Endodermal cell (in vitro differentiated cells): ENCODE results near the gene TAS2R30. TPM values are rescaled to one million over a fixed set of nuclear protein-coding genes. Genes with fewer than 3 reads are reported as not detected.
"Not testable (repeated sequence)": the region's sequence is repeated elsewhere in the genome, so short reads cannot be mapped to it uniquely, and the experiment has no call there.

Source experiments
- DNase-seq: peaks from one replicate; pipeline ENCODE4 v3.0.0-alpha.2; 2017
- H3K27ac ChIP-seq: 2 replicates; pipeline ENCODE4 v1.5.1; 2013; ENCODE audit warnings: mild to moderate bottlenecking, low read depth, low read length, moderate library complexity
- H3K27me3 ChIP-seq: 2 replicates; pipeline ENCODE4 v1.6.1; 2013; ENCODE audit warnings: mild to moderate bottlenecking, low read length, moderate library complexity; ENCODE audit not compliant: insufficient read depth, control insufficient read depth, poor library complexity, severe bottlenecking
- H3K36me3 ChIP-seq: 2 replicates; pipeline ENCODE4 v1.7.0; 2013; ENCODE audit warnings: mild to moderate bottlenecking, low read length, moderate library complexity; ENCODE audit not compliant: control insufficient read depth, insufficient read depth
- H3K4me1 ChIP-seq: one replicate; pipeline ENCODE4 v1.7.0; 2013; ENCODE audit warnings: low read length; ENCODE audit not compliant: control insufficient read depth, insufficient read depth
- H3K4me3 ChIP-seq: 2 replicates; pipeline ENCODE4 v1.5.1; 2013; ENCODE audit warnings: mild to moderate bottlenecking, low read length, moderate library complexity
- H3K9ac ChIP-seq: 2 replicates; pipeline ENCODE4 v1.6.1; 2013; ENCODE audit warnings: mild to moderate bottlenecking, low read length, moderate library complexity; ENCODE audit not compliant: poor library complexity, severe bottlenecking; ENCODE audit errors: extremely low read depth
- H3K9me3 ChIP-seq: 2 replicates; pipeline ENCODE4 v1.6.1; 2013; ENCODE audit warnings: mild to moderate bottlenecking, low read length, moderate library complexity; ENCODE audit not compliant: control insufficient read depth
- H3K27ac Mint-ChIP-seq: 2 replicates; pipeline ENCODE4 v1.8.0; 2020; ENCODE audit warnings: mixed read lengths
- H3K27me3 Mint-ChIP-seq: 2 replicates; pipeline ENCODE4 v1.8.0; 2021; ENCODE audit warnings: mild to moderate bottlenecking, mixed read lengths; ENCODE audit not compliant: insufficient read depth
- H3K36me3 Mint-ChIP-seq: 2 replicates; pipeline ENCODE4 v1.8.0; 2020; ENCODE audit warnings: low read depth, mixed read lengths
- H3K4me1 Mint-ChIP-seq: 2 replicates; pipeline ENCODE4 v1.8.0; 2020; ENCODE audit warnings: mixed read lengths
- H3K4me3 Mint-ChIP-seq: 2 replicates; pipeline ENCODE4 v1.8.0; 2020; ENCODE audit warnings: mild to moderate bottlenecking, moderate library complexity, mixed read lengths
- H3K9me3 Mint-ChIP-seq: 2 replicates; pipeline ENCODE4 v1.8.0; 2020; ENCODE audit warnings: mild to moderate bottlenecking, mixed read lengths
- CTCF ChIP-seq: fragments of 200-600 bp; sonication (generic); conservative IDR thresholded peaks from 2 replicates; pipeline ENCODE4 v1.5.0; 2021; ENCODE audit warnings: antibody characterized with exemption, mild to moderate bottlenecking
- WGBS, 2 experiments: methylation state at CpG; one replicate each; pipeline versions ENCODE4 v1.1.5 to v1.1.7; 2013; ENCODE audit warnings: missing lambda C conversion rate in 2 of 2, mixed read lengths in 1 of 2; ENCODE audit not compliant: insufficient coverage in 1 of 2, insufficient read length in 1 of 2; 5-methylcytosine and 5-hydroxymethylcytosine counted together
- total RNA-seq, 2 donors: library from RNA; stranded (reverse); fragmentation: NEBNext Ultra II Directional in 1 of 2; extraction: Animal tissue kit (Norgen Biotek cat#: 25700) in 1 of 2; gene quantifications; 2 replicates in 1 of 2; 3 replicates in 1 of 2; pipeline ENCODE4 v1.2.1, GENCODE V29; 2021

Gene TAS2R30
- total RNA-seq, 2 donors from 2014 or later: 1.8 to 9.7 TPM

- no peaks in the 10 kb centered on the region for H3K27me3 Mint-ChIP-seq
- Histone ChIP-seq H3K4me1 (no peaks in the 10 kb centered on the region), H3K27ac (no peak overlapping the region), H3K27me3 (no peaks in the 10 kb centered on the region), H3K9me3 (peaks cover 16% of the 10 kb centered on the region), H3K4me3 (no peak overlapping the region), H3K9ac (no peak overlapping the region), H3K36me3 (peaks cover 6% of the 10 kb centered on the region)
- peak overlapping the region; percentile 64 for H3K27ac Mint-ChIP-seq
- H3K36me3 Mint-ChIP-seq: peaks cover 38% of the 10 kb centered on the region
- peaks cover 15% of the 10 kb centered on the region for H3K9me3 Mint-ChIP-seq
- no peak overlapping the region for H3K4me3 Mint-ChIP-seq
- peaks cover 7% of the 10 kb centered on the region for H3K4me1 Mint-ChIP-seq
- DNase-seq: no peak
- TF ChIP-seq CTCF: no peak
- WGBS, 2 experiments: 0% methylated on average over 1 of the region's 2 CpGs
Measured at GRCh38 chr12:11130999-11131398, 3.4 kb downstream of the TAS2R30 start.

- Mint-ChIP-seq H3K4me1 (peaks cover 7% of the 10 kb centered on the region), H3K27ac (no peak overlapping the region), H3K4me3 (no peak overlapping the region), H3K9me3 (peaks cover 16% of the 10 kb centered on the region), H3K27me3 (no peaks in the 10 kb centered on the region), H3K36me3 (peaks cover 39% of the 10 kb centered on the region)
- Histone ChIP-seq H3K36me3 (peaks cover 6% of the 10 kb centered on the region), H3K4me3 (no peak overlapping the region), H3K9me3 (peaks cover 16% of the 10 kb centered on the region), H3K27ac (no peak overlapping the region), H3K27me3 (no peaks in the 10 kb centered on the region), H3K9ac (no peak overlapping the region), H3K4me1 (no peaks in the 10 kb centered on the region)
- no peak for TF ChIP-seq CTCF
- WGBS, 2 experiments: 92 to 96% methylated on average over 3 of the region's 3 CpGs
- DNase-seq: no peak
Measured at GRCh38 chr12:11130382-11130781, 4.1 kb downstream of the TAS2R30 start.

GRCh38 chr12:11114130-11114529 is 20.3 kb downstream of the TAS2R30 start:
- not testable (repeated sequence) for H3K27ac Mint-ChIP-seq, H3K27ac ChIP-seq, H3K4me1 ChIP-seq, H3K4me3 ChIP-seq, H3K36me3 ChIP-seq, H3K4me3 Mint-ChIP-seq, H3K27me3 Mint-ChIP-seq, DNase-seq, H3K9ac ChIP-seq, H3K27me3 ChIP-seq
- WGBS, 2 experiments: 100% methylated on average over 1 of the region's 1 CpG; no CpG with 5 or more reads in 1 of the 2 experiments
- H3K4me1 Mint-ChIP-seq: peaks cover 20% of the 10 kb centered on the region
- peaks cover 76% of the 10 kb centered on the region for H3K9me3 Mint-ChIP-seq
- H3K36me3 Mint-ChIP-seq: peaks cover 93% of the 10 kb centered on the region
- peaks cover 29% of the 10 kb centered on the region for H3K9me3 ChIP-seq

- DNase-seq, H3K4me3 ChIP-seq, H3K27me3 ChIP-seq, H3K27ac Mint-ChIP-seq, H3K9ac ChIP-seq, H3K4me1 ChIP-seq, H3K27me3 Mint-ChIP-seq, H3K4me3 Mint-ChIP-seq, H3K27ac ChIP-seq: not testable (repeated sequence)
- 100% methylated on average over 1 of the region's 1 CpG for WGBS, 2 experiments
- peaks cover 89% of the 10 kb centered on the region for H3K36me3 Mint-ChIP-seq
- peaks cover 29% of the 10 kb centered on the region for H3K9me3 ChIP-seq
- H3K36me3 ChIP-seq: peaks cover 14% of the 10 kb centered on the region
- peaks cover 56% of the 10 kb centered on the region for H3K9me3 Mint-ChIP-seq
- peaks cover 17% of the 10 kb centered on the region for H3K4me1 Mint-ChIP-seq
Measured at GRCh38 chr12:11111213-11111612, 23.2 kb downstream of the TAS2R30 start.
